ENCODE results near the gene ANTXRL. TPM values are rescaled to one million over a fixed set of nuclear protein-coding genes. Genes with fewer than 3 reads are reported as not detected.
"Not testable (repeated sequence)": the region's sequence is repeated elsewhere in the genome, so short reads cannot be mapped to it uniquely, and the experiment has no call there.

Gene ANTXRL
- total RNA-seq, 1 experiment from 2014 or later, result 0.26 TPM

DNA sequence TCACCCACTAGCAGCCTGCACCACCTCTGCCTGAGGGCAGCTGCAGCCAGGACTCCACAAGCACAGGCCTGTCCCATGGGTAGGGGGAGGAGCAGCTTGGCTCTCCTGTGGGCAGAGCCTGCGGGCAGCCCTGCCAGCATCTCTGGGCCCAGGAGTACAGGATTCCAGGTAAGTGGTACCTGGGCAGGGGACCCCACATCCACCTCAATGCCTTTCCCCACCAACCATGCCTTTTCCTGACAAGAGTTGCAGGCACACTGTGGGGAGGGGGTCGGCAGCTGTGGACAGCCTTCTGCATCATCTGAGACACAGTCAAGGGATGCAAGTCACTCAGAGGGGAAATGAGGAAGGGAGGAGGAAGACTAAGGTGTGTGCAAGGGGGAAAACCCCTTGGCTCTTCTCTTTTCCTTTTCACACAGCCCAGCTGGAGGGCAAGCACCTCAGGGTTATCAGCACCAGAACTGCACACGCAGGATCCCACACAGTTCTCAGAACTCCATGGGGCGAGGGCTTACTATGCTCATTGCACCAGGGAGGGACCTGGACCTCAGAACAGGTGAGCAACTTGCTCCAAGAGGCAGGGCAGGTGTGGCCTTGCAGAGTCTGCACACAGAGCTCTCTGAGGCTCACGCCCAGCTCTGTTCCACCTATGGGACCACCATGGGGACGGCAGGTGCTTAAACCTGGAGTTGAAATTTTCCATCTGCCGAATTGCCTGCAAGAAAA lies 16.5 kb upstream of the ANTXRL start:
- no peaks in the 10 kb centered on the region for H4K20me1 ChIP-seq (ENCODE audit: insufficient read depth)
- no peak overlapping the region for H3K4me2 ChIP-seq
- no peaks in the 10 kb centered on the region for H3K9me3 ChIP-seq (ENCODE audit: insufficient read depth, low read depth)
- peaks cover 7% of the 10 kb centered on the region; the same call in 1 of the 2 replicates for H3K4me1 ChIP-seq (replicated peaks; ENCODE audit: insufficient read depth)
- H3F3A ChIP-seq (ENCODE audit: insufficient read depth, low read depth), result no peaks in the 10 kb centered on the region
- H2AFZ ChIP-seq, result no peak overlapping the region
- H3K27me3 ChIP-seq (ENCODE audit: insufficient read depth, low read depth), result no peaks in the 10 kb centered on the region
- H3K27ac ChIP-seq, result no peak overlapping the region
- intact Hi-C loops (cut with micrococcal nuclease; ENCODE audit: unreplicated experiment), result no loop called here
- TF ChIP-seq, protein P1, sequence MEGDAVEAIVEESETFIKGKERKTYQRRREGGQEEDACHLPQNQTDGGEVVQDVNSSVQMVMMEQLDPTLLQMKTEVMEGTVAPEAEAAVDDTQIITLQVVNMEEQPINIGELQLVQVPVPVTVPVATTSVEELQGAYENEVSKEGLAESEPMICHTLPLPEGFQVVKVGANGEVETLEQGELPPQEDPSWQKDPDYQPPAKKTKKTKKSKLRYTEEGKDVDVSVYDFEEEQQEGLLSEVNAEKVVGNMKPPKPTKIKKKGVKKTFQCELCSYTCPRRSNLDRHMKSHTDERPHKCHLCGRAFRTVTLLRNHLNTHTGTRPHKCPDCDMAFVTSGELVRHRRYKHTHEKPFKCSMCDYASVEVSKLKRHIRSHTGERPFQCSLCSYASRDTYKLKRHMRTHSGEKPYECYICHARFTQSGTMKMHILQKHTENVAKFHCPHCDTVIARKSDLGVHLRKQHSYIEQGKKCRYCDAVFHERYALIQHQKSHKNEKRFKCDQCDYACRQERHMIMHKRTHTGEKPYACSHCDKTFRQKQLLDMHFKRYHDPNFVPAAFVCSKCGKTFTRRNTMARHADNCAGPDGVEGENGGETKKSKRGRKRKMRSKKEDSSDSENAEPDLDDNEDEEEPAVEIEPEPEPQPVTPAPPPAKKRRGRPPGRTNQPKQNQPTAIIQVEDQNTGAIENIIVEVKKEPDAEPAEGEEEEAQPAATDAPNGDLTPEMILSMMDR (conservative IDR thresholded peaks at IDR 0.05), result no peak
- TF ChIP-seq EZH2 (IDR thresholded peaks at IDR 0.05; ENCODE audit: low read depth), result no peak
- CTCF ChIA-PET, result no interaction called here
- no peaks in the 10 kb centered on the region for H3K9me2 ChIP-seq (ENCODE audit: insufficient read depth)
- no peak overlapping the region for H3K4me3 ChIP-seq
- H3K36me3 ChIP-seq (ENCODE audit: low read depth), result no peaks in the 10 kb centered on the region
- POLR2A ChIA-PET (ENCODE audit: unreplicated experiment), result no interaction called here
- no TSS peak for BruUV-seq (replicated peaks)
- H3K79me2 ChIP-seq (ENCODE audit: low read depth), result no peaks in the 10 kb centered on the region
- no peak for DNase-seq

DNA sequence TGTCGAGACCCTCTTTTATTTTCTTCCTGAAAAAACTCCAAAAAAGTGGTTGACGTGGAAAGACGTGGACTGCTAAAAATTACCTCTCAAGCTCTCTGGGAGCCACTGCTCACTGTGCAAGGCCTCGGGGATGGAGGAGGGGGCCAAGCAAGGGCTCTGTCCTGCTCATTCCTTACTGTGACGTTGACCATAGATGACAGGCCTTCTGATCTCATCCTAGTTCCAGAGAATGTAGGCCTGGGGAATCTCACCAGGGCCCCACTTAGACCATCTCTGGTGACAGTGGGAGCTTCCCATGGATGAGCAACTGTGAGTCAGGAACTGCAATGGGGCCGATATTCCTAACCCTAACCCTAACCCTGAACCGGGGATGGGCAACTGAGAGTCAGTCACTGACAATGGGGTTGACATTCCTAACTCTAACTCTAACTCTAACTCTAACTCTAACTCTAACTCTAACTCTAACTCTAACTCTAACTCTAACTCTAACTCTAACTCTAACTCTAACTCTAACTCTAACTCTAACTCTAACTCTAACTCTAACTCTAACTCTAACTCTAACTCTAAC lies 15.8 kb upstream of the ANTXRL start:
- H4K20me1 ChIP-seq (ENCODE audit: insufficient read depth); H3K79me2 ChIP-seq (ENCODE audit: low read depth); H2AFZ ChIP-seq; H3K27ac ChIP-seq; DNase-seq; BruUV-seq (replicated peaks); CTCF ChIA-PET; H3K4me1 ChIP-seq (replicated peaks; ENCODE audit: insufficient read depth); intact Hi-C loops (cut with micrococcal nuclease; ENCODE audit: unreplicated experiment); H3K27me3 ChIP-seq (ENCODE audit: insufficient read depth, low read depth); POLR2A ChIA-PET (ENCODE audit: unreplicated experiment); H3K36me3 ChIP-seq (ENCODE audit: low read depth); H3K9me3 ChIP-seq (ENCODE audit: insufficient read depth, low read depth); H3K4me3 ChIP-seq; H3K9me2 ChIP-seq (ENCODE audit: insufficient read depth); H3F3A ChIP-seq (ENCODE audit: insufficient read depth, low read depth); H3K4me2 ChIP-seq: not testable (repeated sequence)

DNA sequence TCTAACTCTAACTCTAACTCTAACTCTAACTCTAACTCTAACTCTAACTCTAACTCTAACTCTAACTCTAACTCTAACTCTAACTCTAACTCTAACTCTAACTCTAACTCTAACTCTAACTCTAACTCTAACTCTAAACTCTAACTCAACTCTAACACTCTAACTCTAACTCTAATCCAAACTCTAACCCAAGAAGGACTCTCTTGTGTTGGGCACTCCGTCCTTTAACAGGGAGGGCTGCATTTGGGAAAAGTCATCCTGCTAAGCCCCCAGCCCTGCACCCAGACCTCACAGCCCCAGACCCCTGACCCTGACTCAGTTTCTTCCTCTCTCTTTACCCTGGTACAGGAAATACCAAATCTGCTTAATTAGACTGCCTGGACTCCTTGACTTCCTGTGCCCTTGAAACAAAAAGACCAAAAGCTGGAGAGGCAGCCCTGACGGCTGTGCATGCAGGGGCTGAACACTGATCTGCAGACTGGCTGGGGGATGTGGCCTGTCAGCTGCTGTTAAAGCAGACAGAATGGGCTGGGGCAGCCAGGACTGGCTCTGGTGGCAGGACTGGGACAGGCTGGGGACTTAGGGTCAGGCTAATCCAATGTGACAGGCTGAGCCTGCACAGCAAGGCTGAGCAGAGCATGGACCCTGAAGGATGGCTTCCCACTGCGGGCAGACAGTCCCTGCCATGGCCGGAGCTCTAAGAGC lies 14.8 kb upstream of the ANTXRL start:
- DNase-seq; H3K79me2 ChIP-seq (ENCODE audit: low read depth); H3K27ac ChIP-seq; H3K9me3 ChIP-seq (ENCODE audit: insufficient read depth, low read depth); CTCF ChIA-PET; H3F3A ChIP-seq (ENCODE audit: insufficient read depth, low read depth); H3K4me1 ChIP-seq (replicated peaks; ENCODE audit: insufficient read depth); H3K9me2 ChIP-seq (ENCODE audit: insufficient read depth); H2AFZ ChIP-seq; POLR2A ChIA-PET (ENCODE audit: unreplicated experiment); H3K4me2 ChIP-seq; H4K20me1 ChIP-seq (ENCODE audit: insufficient read depth); intact Hi-C loops (cut with micrococcal nuclease; ENCODE audit: unreplicated experiment); H3K27me3 ChIP-seq (ENCODE audit: insufficient read depth, low read depth); H3K36me3 ChIP-seq (ENCODE audit: low read depth); H3K4me3 ChIP-seq; BruUV-seq (replicated peaks): not testable (repeated sequence)

DNA sequence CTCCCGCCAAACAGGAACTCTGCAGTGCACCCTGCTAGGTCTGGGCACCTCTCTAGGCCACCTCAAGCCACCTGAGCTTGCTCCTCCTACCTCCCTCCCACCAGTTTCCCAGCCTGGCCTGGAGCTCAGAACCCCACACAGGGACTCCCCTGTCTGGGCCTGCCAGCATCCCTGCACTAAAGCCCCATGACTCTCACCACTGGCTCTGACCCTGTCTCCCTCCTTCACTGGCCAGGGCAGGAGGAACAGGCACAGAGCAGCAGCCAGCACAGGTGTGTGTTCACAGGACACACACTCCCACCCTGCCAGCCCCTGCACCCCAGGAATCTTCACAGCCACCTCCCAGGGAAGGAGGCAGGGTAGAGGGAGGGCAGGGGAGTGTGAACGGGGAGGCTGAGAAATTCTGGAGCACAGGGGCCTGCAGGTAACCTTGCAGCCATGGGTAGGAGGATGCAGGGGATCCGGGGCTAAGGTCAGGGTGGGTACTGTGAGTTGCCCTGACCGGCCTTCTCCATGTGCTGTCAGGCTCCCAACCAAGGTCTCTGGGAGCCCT lies 13.9 kb upstream of the ANTXRL start:
- no peak overlapping the region for H2AFZ ChIP-seq
- BruUV-seq (replicated peaks), result no TSS peak
- ChIA-PET CTCF (no interaction called here), POLR2A (ENCODE audit: unreplicated experiment) (no interaction called here)
- no peaks in the 10 kb centered on the region for H3K27me3 ChIP-seq (ENCODE audit: insufficient read depth, low read depth)
- no peaks in the 10 kb centered on the region for H3K9me2 ChIP-seq (ENCODE audit: insufficient read depth)
- H3K4me2 ChIP-seq, result no peak overlapping the region
- no peaks in the 10 kb centered on the region for H3K79me2 ChIP-seq (ENCODE audit: low read depth)
- DNase-seq, result no peak
- no peak overlapping the region for H3K27ac ChIP-seq
- TF ChIP-seq, protein P1 (conservative IDR thresholded peaks at IDR 0.05), result no peak
- TF ChIP-seq EZH2 (IDR thresholded peaks at IDR 0.05; ENCODE audit: low read depth), result no peak
- no peaks in the 10 kb centered on the region for H3F3A ChIP-seq (ENCODE audit: insufficient read depth, low read depth)
- H3K9me3 ChIP-seq (ENCODE audit: insufficient read depth, low read depth), result no peaks in the 10 kb centered on the region
- peaks cover 7% of the 10 kb centered on the region; the same call in 1 of the 2 replicates for H3K4me1 ChIP-seq (replicated peaks; ENCODE audit: insufficient read depth)
- H3K4me3 ChIP-seq, result no peak overlapping the region
- H3K36me3 ChIP-seq (ENCODE audit: low read depth), result no peaks in the 10 kb centered on the region
- no peaks in the 10 kb centered on the region for H4K20me1 ChIP-seq (ENCODE audit: insufficient read depth)
- intact Hi-C loops (cut with micrococcal nuclease; ENCODE audit: unreplicated experiment), result no loop called here
